Parathyroid adenoma (tissue), 2 donors: ENCODE measurements around the gene SERPINB8.
"Not testable (repeated sequence)": the region's sequence is repeated elsewhere in the genome, so short reads cannot be mapped to it uniquely, and the experiment has no call there.

Source experiments
- H2AFZ ChIP-seq: fragments of 300-600 bp; sonication (generic); one replicate; pipeline ENCODE4 v1.7.0; 2017; ENCODE audit warnings: antibody characterized with exemption, mild to moderate bottlenecking
- H3K27ac ChIP-seq: fragments of 300-600 bp; sonication (generic); one replicate; pipeline ENCODE4 v1.7.0; 2017
- H3K27me3 ChIP-seq: fragments of 300-600 bp; sonication (generic); one replicate; pipeline ENCODE4 v1.7.0; 2017; ENCODE audit warnings: low read length; ENCODE audit not compliant: control insufficient read depth, insufficient read depth
- H3K36me3 ChIP-seq: fragments of 300-600 bp; sonication (generic); one replicate; pipeline ENCODE4 v1.7.0; 2017; ENCODE audit warnings: low read length; ENCODE audit not compliant: control insufficient read depth, insufficient read depth
- H3K4me1 ChIP-seq: fragments of 300-600 bp; sonication (generic); one replicate; pipeline ENCODE4 v1.7.0; 2017; ENCODE audit warnings: control low read depth
- H3K4me2 ChIP-seq: fragments of 300-600 bp; sonication (generic); one replicate; pipeline ENCODE4 v1.7.0; 2017; ENCODE audit warnings: low read length
- H3K4me3 ChIP-seq: fragments of 300-600 bp; sonication (generic); one replicate; pipeline ENCODE4 v1.7.0; 2017; ENCODE audit warnings: low read depth, low read length
- H3K79me2 ChIP-seq: fragments of 300-600 bp; sonication (generic); one replicate; pipeline ENCODE4 v1.7.0; 2017; ENCODE audit warnings: control low read depth
- H3K9ac ChIP-seq: fragments of 300-600 bp; sonication (generic); one replicate; pipeline ENCODE4 v1.7.0; 2017; ENCODE audit warnings: mild to moderate bottlenecking
- H3K9me3 ChIP-seq: fragments of 300-600 bp; sonication (generic); one replicate; pipeline ENCODE4 v1.7.0; 2017; ENCODE audit warnings: low read length; ENCODE audit not compliant: control insufficient read depth
- TF ChIP-seq, protein P1 (sequence below): fragments of 300-600 bp; sonication (generic); IDR thresholded peaks from one replicate; pipeline ENCODE4 v1.7.0; 2017; ENCODE audit warnings: antibody characterized with exemption, mild to moderate bottlenecking
- donor health status: primary hyperparathyroidism.

SERPINB8 gene

DNA sequence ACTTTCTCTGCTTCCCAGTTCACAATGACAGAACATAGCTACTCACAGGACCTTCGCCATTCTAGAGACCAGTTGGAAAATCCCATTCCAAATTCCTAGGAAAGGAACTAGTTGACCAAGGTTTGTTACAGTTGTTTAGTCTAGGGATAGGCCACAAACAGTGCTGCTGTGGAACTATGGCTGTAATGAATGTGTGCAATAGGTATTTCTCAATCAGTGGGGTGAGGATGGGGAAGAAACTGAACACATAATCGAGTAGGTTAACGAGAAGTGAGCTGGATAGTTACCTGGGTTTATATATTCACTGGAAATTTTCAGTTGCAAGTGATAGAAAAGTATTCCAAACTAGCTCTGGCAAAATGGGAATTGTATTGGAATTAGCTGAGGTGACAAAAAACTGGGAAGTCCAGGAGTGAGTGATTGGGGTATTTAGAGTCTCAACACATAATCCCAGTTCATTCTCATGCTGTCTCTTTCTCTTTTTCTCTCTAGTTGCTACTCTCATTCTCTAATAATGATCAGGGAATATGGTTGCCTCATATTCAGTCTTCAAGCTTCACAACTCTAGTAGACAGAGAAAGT is 39.0 kb upstream of the SERPINB8 start:
- no peak overlapping the region for H3K4me3 ChIP-seq
- H3K27me3 ChIP-seq, result no peaks in the 10 kb centered on the region
- H3K4me2 ChIP-seq, result no peak overlapping the region
- no peak overlapping the region for H3K9ac ChIP-seq
- no peak overlapping the region for H2AFZ ChIP-seq
- no peaks in the 10 kb centered on the region for H3K4me1 ChIP-seq
- H3K9me3 ChIP-seq, result no peaks in the 10 kb centered on the region
- no peaks in the 10 kb centered on the region for H3K79me2 ChIP-seq
- TF ChIP-seq, protein P1, sequence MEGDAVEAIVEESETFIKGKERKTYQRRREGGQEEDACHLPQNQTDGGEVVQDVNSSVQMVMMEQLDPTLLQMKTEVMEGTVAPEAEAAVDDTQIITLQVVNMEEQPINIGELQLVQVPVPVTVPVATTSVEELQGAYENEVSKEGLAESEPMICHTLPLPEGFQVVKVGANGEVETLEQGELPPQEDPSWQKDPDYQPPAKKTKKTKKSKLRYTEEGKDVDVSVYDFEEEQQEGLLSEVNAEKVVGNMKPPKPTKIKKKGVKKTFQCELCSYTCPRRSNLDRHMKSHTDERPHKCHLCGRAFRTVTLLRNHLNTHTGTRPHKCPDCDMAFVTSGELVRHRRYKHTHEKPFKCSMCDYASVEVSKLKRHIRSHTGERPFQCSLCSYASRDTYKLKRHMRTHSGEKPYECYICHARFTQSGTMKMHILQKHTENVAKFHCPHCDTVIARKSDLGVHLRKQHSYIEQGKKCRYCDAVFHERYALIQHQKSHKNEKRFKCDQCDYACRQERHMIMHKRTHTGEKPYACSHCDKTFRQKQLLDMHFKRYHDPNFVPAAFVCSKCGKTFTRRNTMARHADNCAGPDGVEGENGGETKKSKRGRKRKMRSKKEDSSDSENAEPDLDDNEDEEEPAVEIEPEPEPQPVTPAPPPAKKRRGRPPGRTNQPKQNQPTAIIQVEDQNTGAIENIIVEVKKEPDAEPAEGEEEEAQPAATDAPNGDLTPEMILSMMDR, result no peak
- H3K27ac ChIP-seq, result no peak overlapping the region
- H3K36me3 ChIP-seq, result no peaks in the 10 kb centered on the region

DNA sequence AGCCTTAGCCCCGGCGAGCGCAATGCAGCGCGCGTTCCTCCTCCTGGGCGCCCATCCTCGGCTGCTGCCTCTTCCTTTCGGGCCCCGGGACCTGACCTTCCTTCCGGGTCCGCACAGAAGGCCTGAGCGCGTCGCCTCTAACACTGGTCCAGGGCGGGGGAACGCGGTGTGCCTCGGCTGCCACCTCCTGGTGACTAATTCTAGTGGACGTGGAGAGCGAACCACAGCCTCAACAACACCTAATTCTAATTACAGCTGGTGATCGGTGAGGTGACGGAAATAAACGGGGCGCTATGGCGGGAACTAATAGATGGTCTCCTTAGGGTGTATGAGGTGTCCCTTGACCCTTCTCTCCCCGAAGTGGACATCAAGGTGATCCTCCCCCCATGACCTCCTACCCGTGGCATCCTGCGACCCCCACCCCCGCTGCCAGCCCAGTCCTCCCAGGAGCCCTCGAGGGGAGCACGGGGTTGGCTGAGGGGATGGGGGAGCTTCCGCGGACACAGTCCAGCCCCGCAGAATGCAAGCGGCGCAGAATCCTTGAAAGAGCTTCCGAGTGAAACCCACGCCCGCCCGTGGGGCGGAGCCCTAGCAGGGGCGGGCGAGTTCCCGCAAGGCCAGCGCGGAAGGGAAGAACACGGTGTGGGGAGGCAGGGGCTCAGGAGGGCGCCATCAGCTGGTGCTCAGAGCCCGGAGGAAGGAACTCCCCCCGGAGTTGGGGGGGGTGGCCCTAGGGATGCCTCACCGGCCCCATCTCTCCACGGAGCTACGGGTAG is 33.5 kb upstream of the SERPINB8 start:
- Histone ChIP-seq H3K36me3 (no peaks in the 10 kb centered on the region), H3K27me3 (no peaks in the 10 kb centered on the region), H3K27ac (no peak overlapping the region), H3K79me2 (no peaks in the 10 kb centered on the region), H3K9ac (no peak overlapping the region), H3K4me2 (peak overlapping the region; percentile 87), H3K9me3 (no peaks in the 10 kb centered on the region), H3K4me3 (peak overlapping the region; percentile 50), H2AFZ (peak overlapping the region; percentile 87), H3K4me1 (no peaks in the 10 kb centered on the region)
- TF ChIP-seq, protein P1, result peak; percentile 81

DNA sequence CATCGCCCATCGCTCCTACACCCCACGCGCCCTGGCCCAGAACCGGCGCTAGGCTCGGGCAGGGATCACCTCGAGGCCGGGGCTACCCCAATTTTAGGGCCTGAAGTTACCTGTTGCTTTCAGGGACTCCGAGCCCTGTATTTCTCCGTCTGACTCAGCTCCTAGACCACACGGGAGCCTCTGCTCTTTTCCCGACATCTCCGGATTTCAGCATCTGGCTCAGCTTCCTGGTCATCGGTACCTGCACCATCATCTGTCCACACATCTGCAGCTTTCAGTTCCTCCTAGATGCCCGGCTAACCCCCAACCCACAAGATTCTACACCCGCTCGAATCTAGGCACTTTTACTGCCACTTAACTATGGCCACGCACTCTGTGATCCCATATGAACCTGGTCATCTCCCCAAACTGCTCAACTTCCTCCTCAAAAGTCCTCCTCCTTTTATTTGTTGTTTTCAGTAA is 32.9 kb upstream of the SERPINB8 start:
- Histone ChIP-seq H3K36me3 (no peaks in the 10 kb centered on the region), H3K9me3 (no peaks in the 10 kb centered on the region), H3K79me2 (no peaks in the 10 kb centered on the region), H3K4me2 (peak overlapping the region; percentile 87), H3K27me3 (no peaks in the 10 kb centered on the region), H3K4me1 (no peaks in the 10 kb centered on the region), H3K27ac (no peak overlapping the region), H3K4me3 (no peak overlapping the region), H2AFZ (peak overlapping the region; percentile 87), H3K9ac (no peak overlapping the region)
- TF ChIP-seq, protein P1, result no peak

DNA sequence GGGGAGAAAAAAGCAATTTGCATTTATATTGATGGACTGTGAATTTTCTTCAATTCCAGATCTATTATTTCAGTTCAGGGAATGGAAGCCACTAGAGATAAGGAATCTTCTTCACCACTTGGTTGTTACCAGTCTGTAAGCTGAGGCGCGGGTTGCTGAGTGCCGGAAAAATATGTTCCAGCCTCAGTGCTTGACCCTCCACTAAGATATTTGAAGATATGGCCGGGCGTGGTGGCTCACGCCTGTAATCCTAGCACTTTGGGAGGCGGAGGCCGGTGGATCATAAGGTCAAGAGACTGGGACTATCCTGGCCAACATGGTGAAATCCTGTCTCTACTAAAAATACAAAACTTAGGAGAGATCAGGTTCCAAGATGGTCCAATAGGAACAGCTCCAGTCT is 29.9 kb upstream of the SERPINB8 start:
- H2AFZ ChIP-seq, result no peak overlapping the region
- H3K4me3 ChIP-seq, result no peak overlapping the region
- H3K36me3 ChIP-seq, result no peaks in the 10 kb centered on the region
- no peaks in the 10 kb centered on the region for H3K79me2 ChIP-seq
- no peaks in the 10 kb centered on the region for H3K27me3 ChIP-seq
- no peaks in the 10 kb centered on the region for H3K4me1 ChIP-seq
- no peak overlapping the region for H3K4me2 ChIP-seq
- no peak overlapping the region for H3K9ac ChIP-seq
- no peak overlapping the region for H3K27ac ChIP-seq
- TF ChIP-seq, protein P1, result no peak
- H3K9me3 ChIP-seq, result no peaks in the 10 kb centered on the region

DNA sequence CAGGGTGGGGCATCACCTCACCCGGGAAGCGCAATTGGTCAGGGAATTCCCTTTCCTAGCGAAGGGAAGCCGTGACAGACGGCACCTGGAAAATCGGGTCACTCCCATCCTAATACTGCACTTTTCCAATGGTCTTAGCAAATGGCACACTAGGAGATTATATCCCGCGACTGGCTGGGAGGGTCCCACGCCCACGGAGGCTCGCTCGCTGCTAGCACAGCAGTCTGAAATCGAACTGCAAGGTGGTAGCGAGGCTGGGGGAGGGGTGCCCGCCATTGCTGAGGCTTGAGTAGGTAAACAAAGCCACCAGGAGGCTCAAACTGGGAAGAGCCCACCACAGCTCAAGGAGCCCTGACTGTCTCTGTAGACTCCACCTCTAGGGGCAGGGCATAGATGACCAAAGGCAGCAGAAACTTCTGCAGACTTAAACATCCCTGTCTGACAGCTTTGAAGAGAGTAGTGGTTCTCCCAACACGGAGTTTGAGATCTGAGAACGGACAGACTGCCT is 29.3 kb upstream of the SERPINB8 start:
- H3K4me1 ChIP-seq, H3K27ac ChIP-seq, H3K27me3 ChIP-seq, H3K36me3 ChIP-seq, H3K79me2 ChIP-seq, H3K4me2 ChIP-seq, H3K9me3 ChIP-seq, H2AFZ ChIP-seq, H3K9ac ChIP-seq, H3K4me3 ChIP-seq: not testable (repeated sequence)
